GM12891 (cell line): Measurements from ENCODE around the gene PGAM5.

Source experiments
- POLR2A ChIP-seq: IDR thresholded peaks from 2 replicates; pipeline ENCODE4 v1.6.1; 2011; ENCODE audit warnings: low read depth, low read length, control low read depth
- TAF1 ChIP-seq: IDR thresholded peaks from 2 replicates; pipeline ENCODE4 v1.6.1; 2011; ENCODE audit warnings: low read depth, low read length, control low read depth

GRCh38 chr12:132665149-132665491 is 45.5 kb upstream of the PGAM5 start:
- no peak for TF ChIP-seq POLR2A
- no peak for TF ChIP-seq TAF1
